Transverse colon (tissue), 4 donors: ENCODE results near the gene UTF1. TPM values are rescaled to one million over a fixed set of nuclear protein-coding genes. Genes with fewer than 3 reads are reported as not detected.

Source experiments
- DNase-seq: peaks from one replicate; pipeline ENCODE4 v3.0.0-alpha.2; 2019
- H3K27ac ChIP-seq, 4 donors: fragments of 200-600 bp; sonication (generic); 2 replicates each; pipeline ENCODE4 v1.5.1; 2016 to 2018; ENCODE audit warnings: inconsistent platforms in 4 of 4
- H3K27me3 ChIP-seq: fragments of 200-600 bp; sonication (generic); 2 replicates; pipeline ENCODE4 v1.5.1; 2017; ENCODE audit warnings: inconsistent platforms
- H3K36me3 ChIP-seq, 4 donors: fragments of 200-600 bp; sonication (generic); 2 replicates each; pipeline ENCODE4 v1.5.1; 2017 to 2019; ENCODE audit warnings: inconsistent platforms in 4 of 4
- H3K4me1 ChIP-seq, 4 donors: fragments of 200-600 bp; sonication (generic); 2 replicates each; pipeline ENCODE4 v1.5.1; 2017 to 2020; ENCODE audit warnings: inconsistent platforms in 4 of 4
- H3K4me3 ChIP-seq, 4 donors: fragments of 200-600 bp; sonication (generic); 1 replicate in 1 of 4; 2 replicates in 3 of 4; pipeline versions ENCODE4 v1.5.1 to v1.6.1; 2017 to 2019; ENCODE audit warnings: inconsistent platforms in 4 of 4
- H3K9me3 ChIP-seq, 2 donors: fragments of 200-600 bp; sonication (generic); 2 replicates each; pipeline ENCODE4 v1.5.1; 2017 to 2019; ENCODE audit warnings: inconsistent platforms in 2 of 2
- EP300 ChIP-seq: sonication (generic); formaldehyde crosslinking; IDR thresholded peaks from one replicate; pipeline ENCODE4 v1.6.1; 2017; ENCODE audit warnings: antibody characterized with exemption, low read depth
- POLR2A ChIP-seq: fragments of 450-650 bp; IDR thresholded peaks from one replicate; pipeline ENCODE4 v1.6.1; 2016; ENCODE audit warnings: antibody characterized with exemption, mild to moderate bottlenecking, moderate library complexity
- POLR2AphosphoS5 ChIP-seq, 3 donors: sonication (generic); formaldehyde crosslinking; IDR thresholded peaks; one replicate each; pipeline ENCODE4 v1.6.1; 2016; ENCODE audit warnings: antibody characterized with exemption in 3 of 3
- WGBS, 2 donors: methylation state at CpG; one replicate each; pipeline ENCODE4 v1.1.5; 2018; ENCODE audit warnings: low coverage in 1 of 2; 5-methylcytosine and 5-hydroxymethylcytosine counted together
- in situ Hi-C, 4 donors: fragments of 200-750 bp; cut with MboI; loops; one replicate each; pipeline versions ENCODE4 v1.15.0 to v1.15.1; 2017; ENCODE audit warnings: low sequenced_read_pairs in 3 of 4, low pct_ligation_motif_present in 1 of 4, low pct_unique_long_range_greater_than_20kb in 1 of 4
- intact Hi-C: fragments of 100-400 bp; cut with DNase I; formaldehyde crosslinking; loops from one replicate; pipeline ENCODE4 v1.15.1; 2023; ENCODE audit warnings: low total_unique reads
- total RNA-seq, 4 donors: library from RNA; depleted of rRNA; stranded (reverse); fragments of >200 nt; gene quantifications; one replicate each; pipeline ENCODE4 v1.1.0, GENCODE V29; 2016
- TF ChIP-seq, protein P1 (sequence below), 5 experiments: fragments of 200-600 bp in 3 of 5; fragments of 450-650 bp in 2 of 5; sonication (generic) in 3 of 5; IDR thresholded peaks; 1 replicate in 2 of 5; 2 replicates in 3 of 5; pipeline ENCODE4 v1.5.1; 2016 to 2017; ENCODE audit warnings: antibody characterized with exemption in 5 of 5, inconsistent platforms in 3 of 5, mild to moderate bottlenecking in 2 of 5, moderate library complexity in 1 of 5

Gene UTF1
- total RNA-seq, 4 donors from 2014 or later, result not detected

DNA sequence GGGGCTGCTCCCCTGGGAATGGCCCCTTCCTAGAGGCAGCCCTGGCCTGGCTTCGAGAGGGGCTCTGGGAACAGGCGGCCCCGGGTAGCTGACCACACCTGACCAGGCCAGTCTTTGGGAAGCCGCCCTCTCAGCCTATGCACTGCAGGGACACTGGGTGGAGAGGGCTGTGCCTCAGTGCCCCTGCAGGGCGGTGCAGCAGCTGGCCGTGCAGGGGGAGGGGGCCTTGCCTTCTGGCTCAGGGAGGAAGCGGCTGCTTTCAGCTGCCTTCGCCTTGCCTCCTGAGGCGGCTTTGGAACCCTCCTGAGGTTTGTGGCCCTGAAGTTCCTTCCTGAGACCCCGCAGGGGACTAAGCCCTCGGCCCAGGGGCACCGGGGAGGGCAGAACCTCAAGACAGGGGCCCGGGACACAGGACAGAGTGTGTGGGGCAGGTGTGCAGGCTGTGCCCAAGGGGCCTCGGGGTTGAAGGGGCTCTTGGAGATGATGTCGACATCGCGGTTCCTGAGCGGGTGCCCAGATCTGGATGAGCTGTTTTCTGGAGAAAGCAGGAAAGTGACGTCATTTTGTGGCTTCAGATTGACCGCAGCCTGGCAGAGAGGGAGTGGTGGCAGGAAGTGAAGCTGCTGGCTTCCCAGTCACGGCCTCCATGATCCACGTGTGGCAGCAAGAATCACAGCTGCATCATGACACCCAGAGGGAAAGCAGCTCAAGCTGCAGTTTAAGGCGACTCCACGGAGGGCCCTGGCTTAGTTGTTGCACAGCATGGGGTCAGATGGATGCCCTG is 29.0 kb downstream of the UTF1 start:
- DNase-seq, result peak; percentile 70
- intact Hi-C loops (no loop called here), in situ Hi-C loops (no loop called here)
- no peaks in the 10 kb centered on the region for H3K36me3 ChIP-seq
- H3K9me3 ChIP-seq, result no peaks in the 10 kb centered on the region
- H3K27me3 ChIP-seq, result no peaks in the 10 kb centered on the region
- no peak overlapping the region for H3K4me3 ChIP-seq
- peak in 1 of 3 donors; percentile 17 for TF ChIP-seq POLR2AphosphoS5 (IDR thresholded peaks at IDR 0.05)
- no peak for TF ChIP-seq EP300
- TF ChIP-seq POLR2A, result no peak
- TF ChIP-seq, protein P1, sequence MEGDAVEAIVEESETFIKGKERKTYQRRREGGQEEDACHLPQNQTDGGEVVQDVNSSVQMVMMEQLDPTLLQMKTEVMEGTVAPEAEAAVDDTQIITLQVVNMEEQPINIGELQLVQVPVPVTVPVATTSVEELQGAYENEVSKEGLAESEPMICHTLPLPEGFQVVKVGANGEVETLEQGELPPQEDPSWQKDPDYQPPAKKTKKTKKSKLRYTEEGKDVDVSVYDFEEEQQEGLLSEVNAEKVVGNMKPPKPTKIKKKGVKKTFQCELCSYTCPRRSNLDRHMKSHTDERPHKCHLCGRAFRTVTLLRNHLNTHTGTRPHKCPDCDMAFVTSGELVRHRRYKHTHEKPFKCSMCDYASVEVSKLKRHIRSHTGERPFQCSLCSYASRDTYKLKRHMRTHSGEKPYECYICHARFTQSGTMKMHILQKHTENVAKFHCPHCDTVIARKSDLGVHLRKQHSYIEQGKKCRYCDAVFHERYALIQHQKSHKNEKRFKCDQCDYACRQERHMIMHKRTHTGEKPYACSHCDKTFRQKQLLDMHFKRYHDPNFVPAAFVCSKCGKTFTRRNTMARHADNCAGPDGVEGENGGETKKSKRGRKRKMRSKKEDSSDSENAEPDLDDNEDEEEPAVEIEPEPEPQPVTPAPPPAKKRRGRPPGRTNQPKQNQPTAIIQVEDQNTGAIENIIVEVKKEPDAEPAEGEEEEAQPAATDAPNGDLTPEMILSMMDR (IDR thresholded peaks at IDR 0.05), result no peak
- peaks cover 35 to 57% (median 45%) of the 10 kb centered on the region in 4 donors for H3K4me1 ChIP-seq
- peak overlapping the region; percentile 50 to 64 (median 61) for H3K27ac ChIP-seq
- 57 to 62% methylated on average over 7 to 22 of the region's 24 CpGs for WGBS, 2 donors

DNA sequence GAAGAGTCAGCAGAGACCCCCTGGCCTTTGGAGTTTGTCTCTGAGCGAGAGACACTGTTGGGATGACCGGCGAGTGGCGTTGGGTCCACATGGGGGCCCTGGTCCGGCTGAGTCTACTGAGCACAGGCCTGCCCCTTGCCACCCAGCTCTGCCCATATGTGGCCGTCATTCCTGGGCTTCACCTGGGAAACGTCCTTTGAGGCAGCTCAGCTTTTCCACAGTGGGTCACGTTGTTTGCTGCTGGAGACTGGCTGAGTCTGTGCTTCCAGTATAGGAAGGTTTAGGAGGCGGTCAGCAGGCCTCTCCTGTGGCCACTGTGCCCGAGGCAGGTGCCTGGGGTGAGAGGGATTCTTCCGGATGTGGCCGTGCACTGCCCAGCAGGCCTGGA is 29.6 kb downstream of the UTF1 start:
- H3K9me3 ChIP-seq, result no peaks in the 10 kb centered on the region
- no peaks in the 10 kb centered on the region for H3K27me3 ChIP-seq
- H3K4me3 ChIP-seq, result no peak overlapping the region
- 76% methylated on average over 12 of the region's 12 CpGs; no CpG with 5 or more reads in 1 of the 2 donors for WGBS, 2 donors
- intact Hi-C loops (no loop called here), in situ Hi-C loops (no loop called here)
- H3K36me3 ChIP-seq, result no peaks in the 10 kb centered on the region
- H3K4me1 ChIP-seq, result peaks cover 35 to 63% (median 51%) of the 10 kb centered on the region in 4 donors
- no peak for DNase-seq
- H3K27ac ChIP-seq, result peak overlapping the region; percentile 50 to 64 (median 61)
- TF ChIP-seq, protein P1 (IDR thresholded peaks at IDR 0.05), result no peak

DNA sequence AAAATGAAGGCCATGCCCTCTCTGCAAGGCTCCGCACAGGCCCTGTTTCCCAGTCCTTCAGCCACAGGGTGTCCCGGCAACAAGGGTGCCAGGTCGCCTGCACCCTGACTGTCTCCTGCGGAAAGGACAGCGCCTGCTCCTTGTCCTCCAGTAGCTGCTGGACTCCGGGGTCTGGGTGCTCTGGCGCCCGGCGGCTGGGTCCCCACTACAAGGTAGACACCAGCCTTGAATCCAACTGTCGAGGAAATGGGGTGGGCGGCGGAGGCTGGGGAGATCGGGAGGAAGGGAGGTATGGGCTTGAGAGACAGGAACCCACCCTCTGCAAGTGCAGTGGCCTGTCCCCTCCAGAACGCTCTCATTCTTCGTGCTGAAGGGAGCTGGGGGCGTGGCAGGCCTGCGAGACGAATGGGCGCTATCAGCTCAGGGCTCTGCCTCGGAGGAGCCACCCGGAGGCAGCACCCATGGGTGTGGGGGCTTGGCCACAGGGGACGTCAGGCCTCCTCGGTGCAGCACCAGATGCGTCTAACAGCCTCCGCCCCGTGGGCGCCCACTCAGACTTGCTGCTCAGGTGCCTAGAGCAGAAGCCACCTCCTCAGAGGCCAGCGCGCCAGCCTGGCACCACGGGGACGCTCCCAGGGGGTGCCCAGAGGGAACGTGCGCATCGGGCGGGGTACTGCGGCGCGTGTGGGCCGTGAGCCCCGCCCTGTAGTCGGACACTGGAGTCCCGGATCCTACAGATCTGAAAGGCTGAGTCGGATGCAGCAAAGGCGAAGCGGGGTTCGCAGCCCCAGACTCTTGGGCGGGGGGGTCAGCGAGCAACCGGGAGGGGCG is 31.1 kb downstream of the UTF1 start:
- H3K9me3 ChIP-seq, result no peaks in the 10 kb centered on the region
- H3K27ac ChIP-seq, result peak overlapping the region; percentile 92 to 98 (median 94)
- intact Hi-C loops, result no loop called here
- DNase-seq, result peak; percentile 71
- H3K4me3 ChIP-seq, result peak overlapping the region; percentile 79 to 96 (median 84)
- no peaks in the 10 kb centered on the region for H3K27me3 ChIP-seq
- H3K36me3 ChIP-seq, result no peaks in the 10 kb centered on the region
- 36% methylated on average over 29 of the region's 50 CpGs; no CpG with 5 or more reads in 1 of the 2 donors for WGBS, 2 donors
- in situ Hi-C loops, result loop anchor here in 1 of 4 donors (10.0 kb wide), 1 partner anchor 54 kb away; no protein-coding TSS in a partner anchor
- TF ChIP-seq POLR2A (peak; percentile 45), POLR2AphosphoS5 (IDR thresholded peaks at IDR 0.05) (peak in 1 of 3 donors; percentile 2)
- TF ChIP-seq, protein P1 (IDR thresholded peaks at IDR 0.05), result no peak
- peaks cover 35 to 73% (median 53%) of the 10 kb centered on the region in 4 donors for H3K4me1 ChIP-seq

DNA sequence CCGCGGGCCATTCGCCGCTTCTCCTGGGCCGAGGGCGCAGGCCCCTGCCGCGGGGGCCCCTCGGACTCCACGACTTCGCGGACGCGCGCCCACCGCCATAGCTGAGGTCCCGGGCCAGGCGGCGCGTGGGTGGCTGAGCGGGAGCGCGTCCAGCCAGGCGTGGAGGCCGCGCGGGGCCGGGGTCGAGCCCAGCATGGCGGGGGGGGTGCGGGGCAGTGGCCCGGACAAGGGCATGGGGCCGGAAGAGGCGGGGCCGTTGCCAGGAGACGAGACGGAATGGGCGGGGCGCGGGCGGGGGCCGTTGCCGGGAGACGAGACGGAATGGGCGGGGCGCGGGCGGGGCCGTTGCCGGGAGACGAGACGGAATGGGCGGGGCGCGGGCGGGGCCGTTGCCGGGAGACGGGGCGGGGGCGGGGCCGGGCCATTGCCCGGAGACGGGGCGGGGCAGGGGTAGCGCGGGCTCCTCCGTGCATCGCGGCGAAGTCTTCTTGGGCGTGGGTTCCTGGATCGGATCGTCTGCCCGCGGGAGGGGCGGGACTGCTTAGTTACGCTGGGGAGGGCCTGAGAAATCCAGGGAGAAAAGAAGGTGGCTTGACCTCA is 31.8 kb downstream of the UTF1 start:
- intact Hi-C loops, result no loop called here
- peak; percentile 91 for DNase-seq
- peak overlapping the region; percentile 92 to 98 (median 94) for H3K27ac ChIP-seq
- no peaks in the 10 kb centered on the region for H3K36me3 ChIP-seq
- H3K9me3 ChIP-seq, result no peaks in the 10 kb centered on the region
- H3K4me1 ChIP-seq, result peaks cover 35 to 73% (median 53%) of the 10 kb centered on the region in 4 donors
- H3K4me3 ChIP-seq, result peak overlapping the region; percentile 79 to 96 (median 84)
- 2% methylated on average over 48 of the region's 79 CpGs; no CpG with 5 or more reads in 1 of the 2 donors for WGBS, 2 donors
- in situ Hi-C loops, result loop anchor here in 1 of 4 donors (10.0 kb wide), 1 partner anchor 53 kb away; no protein-coding TSS in a partner anchor
- no peaks in the 10 kb centered on the region for H3K27me3 ChIP-seq
- TF ChIP-seq POLR2A, result no peak
- no peak for TF ChIP-seq EP300
- TF ChIP-seq POLR2AphosphoS5 (IDR thresholded peaks at IDR 0.05), result peak in 2 of 3 donors; percentile 36 to 68
- TF ChIP-seq, protein P1 (IDR thresholded peaks at IDR 0.05), result no peak
